Natural killer cell treated with Interleukin-12 subunit alpha and Interleukin-12 subunit beta and Interleukin-15 and Interleukin-18, amount 100 ng/mL, for 72 hours (primary cell): ENCODE results near the gene SEMA3G. TPM values are rescaled to one million over a fixed set of nuclear protein-coding genes. Genes with fewer than 3 reads are reported as not detected.

Source experiments
- ATAC-seq, 2 donors: fragments of 150-1000 bp; cut with Tn5 transposase in 1 of 2; sonication (Bioruptor Pico), chemical (Tn5 transposase) in 1 of 2; 2 replicates each; pipeline ENCODE4 v1.10.0; 2021
- DNase-seq: peaks from one replicate; pipeline ENCODE4 v3.0.0; 2022; ENCODE audit warnings: low spot score
- H3K27ac Mint-ChIP-seq, 2 donors: 1 replicate in 1 of 2; 2 replicates in 1 of 2; pipeline ENCODE4 v1.8.0; 2022; ENCODE audit warnings: mixed read lengths in 2 of 2, mild to moderate bottlenecking in 1 of 2, moderate library complexity in 1 of 2
- H3K27me3 Mint-ChIP-seq, 2 donors: 1 replicate in 1 of 2; 2 replicates in 1 of 2; pipeline ENCODE4 v1.8.0; 2022; ENCODE audit warnings: mixed read lengths in 2 of 2
- H3K36me3 Mint-ChIP-seq: one replicate; pipeline ENCODE4 v1.8.0; 2022; ENCODE audit warnings: mixed read lengths
- H3K4me1 Mint-ChIP-seq, 2 donors: 1 replicate in 1 of 2; 2 replicates in 1 of 2; pipeline ENCODE4 v1.8.0; 2022; ENCODE audit warnings: low read depth in 2 of 2, mixed read lengths in 2 of 2, mild to moderate bottlenecking in 1 of 2
- H3K4me3 Mint-ChIP-seq: one replicate; pipeline ENCODE4 v1.8.0; 2022; ENCODE audit warnings: mixed read lengths
- H3K9me3 Mint-ChIP-seq: 2 replicates; pipeline ENCODE4 v1.8.0; 2022; ENCODE audit warnings: mixed read lengths
- total RNA-seq, 2 donors: library from RNA; stranded (reverse); gene quantifications; one replicate each; pipeline ENCODE4 v1.2.3, GENCODE V29; 2022

SEMA3G gene
- total RNA-seq, result under 1 TPM in 1 of 2 donors, not detected in 1; 0.08 TPM

DNA sequence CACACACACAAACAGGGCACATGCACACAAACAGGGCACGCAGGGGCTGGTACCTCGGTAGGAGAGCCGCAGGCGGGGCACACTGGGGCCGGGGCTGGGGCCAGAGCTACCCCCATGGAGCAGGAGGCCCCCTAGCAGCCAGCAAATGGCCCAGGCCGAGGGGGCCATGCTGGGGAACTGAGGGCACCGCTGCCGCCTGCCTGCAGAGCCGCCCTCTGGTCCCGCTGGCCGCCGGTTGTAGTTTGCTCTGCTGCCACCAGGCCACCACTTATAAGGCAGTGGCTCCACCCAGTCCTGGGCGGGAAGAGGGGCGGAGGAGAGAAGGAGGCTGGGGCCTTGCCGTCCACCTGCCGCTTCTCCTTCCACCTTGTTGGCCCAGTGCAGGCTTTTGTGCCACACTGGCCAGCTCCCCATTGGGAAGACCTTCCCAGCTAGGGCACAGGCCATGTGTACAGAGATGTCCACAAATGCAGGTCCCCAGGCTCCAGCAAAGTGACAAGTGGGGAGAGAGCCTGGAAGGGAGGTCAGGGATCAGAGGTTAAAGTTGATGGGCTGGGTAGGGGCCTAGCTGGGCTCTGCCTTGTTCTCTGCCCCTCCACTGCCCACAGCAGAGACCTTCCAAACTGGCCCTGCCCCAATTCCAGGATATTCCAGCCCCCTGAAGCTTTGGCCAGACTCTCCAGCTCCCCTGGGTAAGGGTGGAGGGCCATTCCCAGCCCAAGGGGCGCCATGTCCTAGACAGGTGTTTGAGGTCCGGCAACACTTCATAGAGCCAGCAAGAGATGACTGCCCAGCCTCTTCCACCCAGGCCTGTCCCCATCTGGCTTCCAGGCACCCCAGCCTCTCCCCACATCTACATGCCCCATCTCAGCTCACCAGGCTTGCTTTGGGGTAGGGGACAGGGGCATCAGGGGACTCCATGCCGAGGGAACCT, at the start of gene SEMA3G:
TSS of gene SEMA3G (minus strand) at position 244 of the 934 bp plus-strand sequence. CDS start at position 168, 76 bp downstream.
- no peaks in the 10 kb centered on the region for H3K27me3 Mint-ChIP-seq
- H3K27ac Mint-ChIP-seq, result no peak within 1 kb of the TSS
- H3K36me3 Mint-ChIP-seq, result no peaks in the 10 kb centered on the region
- H3K4me3 Mint-ChIP-seq, result no peak within 1 kb of the TSS
- no peaks in the 10 kb centered on the region for H3K9me3 Mint-ChIP-seq
- H3K4me1 Mint-ChIP-seq, result peaks cover 5 to 6% of the 10 kb centered on the region in 2 donors
- ATAC-seq (peak; percentile 90), DNase-seq (peak; percentile 76)

DNA sequence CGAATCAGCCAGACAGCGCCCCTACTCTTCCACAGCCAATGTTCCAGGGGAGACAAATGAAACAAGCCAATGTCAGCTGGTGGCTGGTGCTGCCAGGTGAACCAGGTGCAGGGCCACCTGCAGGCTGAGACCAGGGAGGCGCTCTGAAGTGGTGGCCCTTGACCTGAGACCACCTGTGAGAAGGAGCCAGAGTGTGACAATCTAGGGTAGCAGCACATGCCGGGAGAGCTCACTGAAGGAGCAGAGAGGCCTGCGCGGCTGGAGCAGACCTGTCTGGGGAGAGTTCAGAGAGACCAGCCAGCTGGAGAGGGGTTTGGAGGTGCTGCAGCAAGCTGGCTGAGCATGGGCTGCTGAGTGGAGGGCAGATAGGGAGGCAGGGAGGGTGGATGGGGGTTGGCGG, 49.5 kb upstream of the SEMA3G start:
- Mint-ChIP-seq H3K9me3 (no peaks in the 10 kb centered on the region), H3K36me3 (no peaks in the 10 kb centered on the region), H3K27ac (peak overlapping the region in 1 of 2 donors; percentile 53), H3K4me1 (peaks cover 0 to 22% of the 10 kb centered on the region in 2 donors), H3K4me3 (peak overlapping the region; percentile 25), H3K27me3 (no peaks in the 10 kb centered on the region)
- DNase-seq, result no peak
- ATAC-seq, result no peak

DNA sequence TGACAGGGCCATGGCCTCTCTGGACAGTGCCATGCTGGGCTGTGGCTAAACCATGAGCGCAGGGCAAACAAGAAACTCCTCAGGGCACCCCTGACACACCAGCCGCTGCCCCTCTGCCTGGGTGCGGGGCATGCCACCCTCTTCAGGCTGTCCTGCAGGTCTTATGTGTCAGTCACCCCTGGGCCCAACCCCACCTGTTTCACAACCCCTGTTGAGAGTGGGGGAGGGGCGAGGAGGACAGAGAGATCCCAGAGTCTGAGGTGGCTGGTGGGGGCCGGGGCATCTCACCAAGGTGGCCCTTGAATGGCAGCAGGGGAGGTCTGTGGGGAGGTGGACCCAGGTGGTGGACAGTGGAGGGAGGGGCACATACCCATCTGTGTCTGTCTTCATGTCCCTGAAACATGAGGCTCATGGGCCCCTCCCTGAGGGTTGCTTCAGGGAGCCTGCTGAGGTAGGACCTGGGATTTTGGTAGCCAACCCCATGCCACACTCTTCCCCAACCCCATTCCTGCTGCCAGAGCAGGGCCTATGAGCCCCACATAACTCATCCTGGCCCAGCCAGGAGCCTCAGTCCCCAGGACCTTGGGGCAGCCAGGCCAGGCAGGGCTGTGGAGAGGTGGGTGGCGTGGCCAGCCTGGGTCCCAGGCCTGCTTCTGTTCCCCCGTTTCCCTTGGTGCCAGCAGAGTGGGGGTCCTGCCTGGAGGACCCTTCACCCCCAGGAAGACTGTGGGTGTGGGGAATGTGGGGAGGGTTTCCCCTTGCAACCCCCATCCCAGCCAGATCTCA, 48.5 kb upstream of the SEMA3G start:
- peaks cover 0 to 22% of the 10 kb centered on the region in 2 donors for H3K4me1 Mint-ChIP-seq
- ATAC-seq (no peak), DNase-seq (no peak)
- no peaks in the 10 kb centered on the region for H3K27me3 Mint-ChIP-seq
- H3K36me3 Mint-ChIP-seq, result no peaks in the 10 kb centered on the region
- no peak overlapping the region for H3K27ac Mint-ChIP-seq
- H3K4me3 Mint-ChIP-seq, result no peak overlapping the region
- H3K9me3 Mint-ChIP-seq, result no peaks in the 10 kb centered on the region

DNA sequence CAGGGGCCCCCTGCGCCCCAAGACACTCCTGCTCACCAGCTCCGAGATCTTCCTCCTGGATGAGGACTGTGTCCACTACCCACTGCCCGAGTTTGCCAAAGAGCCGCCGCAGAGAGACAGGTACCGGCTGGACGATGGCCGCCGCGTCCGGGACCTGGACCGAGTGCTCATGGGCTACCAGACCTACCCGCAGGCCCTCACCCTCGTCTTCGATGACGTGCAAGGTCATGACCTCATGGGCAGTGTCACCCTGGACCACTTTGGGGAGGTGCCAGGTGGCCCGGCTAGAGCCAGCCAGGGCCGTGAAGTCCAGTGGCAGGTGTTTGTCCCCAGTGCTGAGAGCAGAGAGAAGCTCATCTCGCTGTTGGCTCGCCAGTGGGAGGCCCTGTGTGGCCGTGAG, 47.2 kb upstream of the SEMA3G start:
- Mint-ChIP-seq H3K9me3 (no peaks in the 10 kb centered on the region), H3K27me3 (no peaks in the 10 kb centered on the region), H3K4me1 (peaks cover 0 to 15% of the 10 kb centered on the region in 2 donors), H3K27ac (no peak overlapping the region), H3K4me3 (no peak overlapping the region), H3K36me3 (no peaks in the 10 kb centered on the region)
- ATAC-seq (no peak), DNase-seq (no peak)

DNA sequence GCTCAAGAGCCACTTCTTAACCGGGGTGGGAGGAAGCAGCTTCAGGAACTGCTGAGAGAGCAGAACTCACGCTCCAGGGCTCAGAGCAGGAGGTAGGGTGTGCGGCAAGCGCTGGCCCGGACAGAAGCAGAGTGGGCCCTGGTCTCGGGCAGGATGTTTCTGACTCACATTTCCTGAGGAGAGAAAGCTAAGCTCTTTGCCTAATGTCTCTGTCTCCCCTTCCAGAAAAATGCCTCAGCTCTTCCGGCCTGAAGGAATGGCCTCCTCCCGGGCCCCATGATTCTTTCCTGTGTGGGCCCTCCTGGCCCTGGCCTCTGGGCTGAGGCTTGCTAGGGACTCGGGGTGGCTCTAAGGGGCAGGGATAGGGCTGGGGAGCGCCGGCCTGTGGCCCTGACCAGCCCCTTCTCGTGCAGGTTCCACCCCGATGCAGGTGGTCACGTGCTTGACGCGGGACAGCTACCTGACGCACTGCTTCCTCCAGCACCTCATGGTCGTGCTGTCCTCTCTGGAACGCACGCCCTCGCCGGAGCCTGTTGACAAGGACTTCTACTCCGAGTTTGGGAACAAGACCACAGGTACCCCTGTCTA, 46.1 kb upstream of the SEMA3G start:
- H3K36me3 Mint-ChIP-seq, result no peaks in the 10 kb centered on the region
- no peak for DNase-seq
- no peak overlapping the region for H3K27ac Mint-ChIP-seq
- no peak for ATAC-seq
- H3K9me3 Mint-ChIP-seq, result no peaks in the 10 kb centered on the region
- H3K4me3 Mint-ChIP-seq, result no peak overlapping the region
- H3K27me3 Mint-ChIP-seq, result no peaks in the 10 kb centered on the region
- H3K4me1 Mint-ChIP-seq, result peaks cover 0 to 15% of the 10 kb centered on the region in 2 donors

DNA sequence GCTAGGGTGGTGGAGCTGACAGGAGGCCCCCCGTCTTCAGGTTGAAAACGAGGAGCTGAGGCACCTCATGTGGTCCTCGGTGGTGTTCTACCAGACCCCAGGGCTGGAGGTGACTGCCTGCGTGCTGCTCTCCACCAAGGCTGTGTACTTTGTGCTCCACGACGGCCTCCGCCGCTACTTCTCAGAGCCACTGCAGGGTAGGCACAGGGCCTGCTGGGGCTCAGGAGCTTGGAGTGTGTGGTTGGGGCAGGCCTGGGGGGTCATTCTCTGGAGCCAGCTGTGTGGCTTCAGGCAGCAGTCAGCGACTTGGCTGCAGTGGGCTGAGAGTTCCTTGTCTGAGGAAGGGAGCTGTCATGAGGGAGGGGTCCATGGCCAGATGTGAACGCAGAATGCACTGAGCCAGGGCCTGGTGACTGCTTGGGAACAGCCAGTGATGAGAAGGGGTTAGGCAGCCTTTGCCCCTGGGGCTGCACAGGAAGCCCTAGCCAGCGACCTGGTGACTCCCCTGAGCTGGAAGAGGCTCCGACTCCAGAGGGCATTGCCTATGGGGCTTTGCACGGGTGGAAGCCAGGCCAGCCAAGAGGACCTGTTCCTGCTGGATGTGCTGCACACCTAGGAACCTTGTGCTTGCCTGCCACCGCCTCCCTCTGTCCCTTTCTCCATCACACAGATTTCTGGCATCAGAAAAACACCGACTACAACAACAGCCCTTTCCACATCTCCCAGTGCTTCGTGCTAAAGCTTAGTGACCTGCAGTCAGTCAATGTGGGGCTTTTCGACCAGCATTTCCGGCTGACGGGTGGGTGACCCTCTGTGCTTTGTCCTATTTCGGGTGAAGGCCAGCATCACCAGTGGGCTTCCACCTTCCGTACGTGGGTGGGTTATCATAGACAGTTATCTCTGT, 45.4 kb upstream of the SEMA3G start:
- Mint-ChIP-seq H3K9me3 (no peaks in the 10 kb centered on the region), H3K27ac (no peak overlapping the region), H3K27me3 (no peaks in the 10 kb centered on the region), H3K36me3 (no peaks in the 10 kb centered on the region), H3K4me1 (peaks cover 0 to 18% of the 10 kb centered on the region in 2 donors), H3K4me3 (no peak overlapping the region)
- ATAC-seq (no peak), DNase-seq (no peak)

DNA sequence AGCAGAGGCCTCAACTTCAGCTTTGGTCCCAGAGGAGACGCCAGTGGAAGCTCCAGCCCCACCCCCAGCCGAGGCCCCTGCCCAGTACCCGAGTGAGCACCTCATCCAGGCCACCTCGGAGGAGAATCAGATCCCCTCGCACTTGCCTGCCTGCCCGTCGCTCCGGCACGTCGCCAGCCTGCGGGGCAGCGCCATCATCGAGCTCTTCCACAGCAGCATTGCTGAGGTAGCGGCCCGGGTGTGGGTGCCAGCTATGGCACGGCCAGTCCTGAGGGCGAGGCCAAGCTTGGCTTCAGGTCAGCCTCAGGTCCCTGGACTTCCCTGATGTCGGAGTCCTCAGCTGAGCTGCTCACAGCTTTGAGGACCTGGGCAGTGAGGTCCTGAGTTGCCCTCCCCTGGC, 44.5 kb upstream of the SEMA3G start:
- Mint-ChIP-seq H3K27ac (no peak overlapping the region), H3K27me3 (no peaks in the 10 kb centered on the region), H3K4me1 (peaks cover 0 to 15% of the 10 kb centered on the region in 2 donors), H3K36me3 (no peaks in the 10 kb centered on the region), H3K9me3 (no peaks in the 10 kb centered on the region), H3K4me3 (no peak overlapping the region)
- ATAC-seq, result no peak
- DNase-seq, result no peak

DNA sequence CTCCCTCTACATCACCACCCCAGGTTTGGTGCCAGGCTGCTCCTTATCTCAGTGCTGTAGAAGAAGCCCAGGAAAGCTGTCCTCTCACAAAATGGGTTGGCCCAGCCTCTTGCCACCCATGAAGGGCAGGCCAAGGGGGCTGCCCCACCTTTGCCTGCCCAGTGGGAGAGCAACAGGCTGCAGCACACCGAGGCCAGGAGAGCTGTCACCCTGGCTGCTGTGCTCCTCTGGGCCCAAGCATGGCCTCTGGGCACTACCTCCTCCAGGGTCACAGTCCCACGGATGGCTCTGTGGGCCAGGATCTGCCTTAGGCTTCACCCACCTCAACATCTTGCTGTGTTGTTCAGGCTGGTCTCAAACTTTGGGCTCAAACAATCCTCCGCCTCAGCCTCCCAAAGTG, 43.8 kb upstream of the SEMA3G start:
- DNase-seq (no peak), ATAC-seq (no peak)
- Mint-ChIP-seq H3K27me3 (no peaks in the 10 kb centered on the region), H3K27ac (no peak overlapping the region), H3K4me1 (peaks cover 0 to 12% of the 10 kb centered on the region in 2 donors), H3K36me3 (no peaks in the 10 kb centered on the region), H3K4me3 (no peak overlapping the region), H3K9me3 (no peaks in the 10 kb centered on the region)

DNA sequence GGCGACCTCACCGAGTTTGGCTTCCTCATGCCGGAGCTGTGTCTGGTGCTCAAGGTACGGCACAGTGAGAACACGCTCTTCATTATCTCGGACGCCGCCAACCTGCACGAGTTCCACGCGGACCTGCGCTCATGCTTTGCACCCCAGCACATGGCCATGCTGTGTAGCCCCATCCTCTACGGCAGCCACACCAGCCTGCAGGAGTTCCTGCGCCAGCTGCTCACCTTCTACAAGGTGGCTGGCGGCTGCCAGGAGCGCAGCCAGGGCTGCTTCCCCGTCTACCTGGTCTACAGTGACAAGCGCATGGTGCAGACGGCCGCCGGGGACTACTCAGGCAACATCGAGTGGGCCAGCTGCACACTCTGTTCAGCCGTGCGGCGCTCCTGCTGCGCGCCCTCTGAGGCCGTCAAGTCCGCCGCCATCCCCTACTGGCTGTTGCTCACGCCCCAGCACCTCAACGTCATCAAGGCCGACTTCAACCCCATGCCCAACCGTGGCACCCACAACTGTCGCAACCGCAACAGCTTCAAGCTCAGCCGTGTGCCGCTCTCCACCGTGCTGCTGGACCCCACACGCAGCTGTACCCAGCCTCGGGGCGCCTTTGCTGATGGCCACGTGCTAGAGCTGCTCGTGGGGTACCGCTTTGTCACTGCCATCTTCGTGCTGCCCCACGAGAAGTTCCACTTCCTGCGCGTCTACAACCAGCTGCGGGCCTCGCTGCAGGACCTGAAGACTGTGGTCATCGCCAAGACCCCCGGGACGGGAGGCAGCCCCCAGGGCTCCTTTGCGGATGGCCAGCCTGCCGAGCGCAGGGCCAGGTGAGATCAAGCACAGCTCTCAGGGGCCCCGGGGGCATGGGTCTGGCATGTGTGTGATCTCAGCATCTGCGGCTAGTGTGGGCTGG, 43.1 kb upstream of the SEMA3G start:
- DNase-seq (no peak), ATAC-seq (no peak)
- Mint-ChIP-seq H3K27ac (no peak overlapping the region), H3K9me3 (no peaks in the 10 kb centered on the region), H3K4me1 (peaks cover 0 to 12% of the 10 kb centered on the region in 2 donors), H3K4me3 (no peak overlapping the region), H3K27me3 (no peaks in the 10 kb centered on the region), H3K36me3 (no peaks in the 10 kb centered on the region)

DNA sequence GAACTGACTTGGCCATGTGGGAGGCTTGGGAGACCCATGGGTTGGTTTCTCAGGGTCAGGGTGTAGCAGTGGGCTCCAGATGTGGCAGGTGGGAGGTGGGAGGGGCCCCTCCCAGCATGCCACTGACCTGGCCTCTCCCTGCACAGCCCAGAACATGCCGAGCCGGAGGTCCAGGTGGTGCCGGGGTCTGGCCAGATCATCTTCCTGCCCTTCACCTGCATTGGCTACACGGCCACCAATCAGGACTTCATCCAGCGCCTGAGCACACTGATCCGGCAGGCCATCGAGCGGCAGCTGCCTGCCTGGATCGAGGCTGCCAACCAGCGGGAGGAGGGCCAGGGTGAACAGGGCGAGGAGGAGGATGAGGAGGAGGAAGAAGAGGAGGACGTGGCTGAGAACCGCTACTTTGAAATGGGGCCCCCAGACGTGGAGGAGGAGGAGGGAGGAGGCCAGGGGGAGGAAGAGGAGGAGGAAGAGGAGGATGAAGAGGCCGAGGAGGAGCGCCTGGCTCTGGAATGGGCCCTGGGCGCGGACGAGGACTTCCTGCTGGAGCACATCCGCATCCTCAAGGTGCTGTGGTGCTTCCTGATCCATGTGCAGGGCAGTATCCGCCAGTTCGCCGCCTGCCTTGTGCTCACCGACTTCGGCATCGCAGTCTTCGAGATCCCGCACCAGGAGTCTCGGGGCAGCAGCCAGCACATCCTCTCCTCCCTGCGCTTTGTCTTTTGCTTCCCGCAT, 42.3 kb upstream of the SEMA3G start:
- Mint-ChIP-seq H3K36me3 (no peaks in the 10 kb centered on the region), H3K27ac (no peak overlapping the region), H3K9me3 (no peaks in the 10 kb centered on the region), H3K27me3 (no peaks in the 10 kb centered on the region), H3K4me3 (no peak overlapping the region), H3K4me1 (peaks cover 0 to 7% of the 10 kb centered on the region in 2 donors)
- ATAC-seq (no peak), DNase-seq (no peak)

DNA sequence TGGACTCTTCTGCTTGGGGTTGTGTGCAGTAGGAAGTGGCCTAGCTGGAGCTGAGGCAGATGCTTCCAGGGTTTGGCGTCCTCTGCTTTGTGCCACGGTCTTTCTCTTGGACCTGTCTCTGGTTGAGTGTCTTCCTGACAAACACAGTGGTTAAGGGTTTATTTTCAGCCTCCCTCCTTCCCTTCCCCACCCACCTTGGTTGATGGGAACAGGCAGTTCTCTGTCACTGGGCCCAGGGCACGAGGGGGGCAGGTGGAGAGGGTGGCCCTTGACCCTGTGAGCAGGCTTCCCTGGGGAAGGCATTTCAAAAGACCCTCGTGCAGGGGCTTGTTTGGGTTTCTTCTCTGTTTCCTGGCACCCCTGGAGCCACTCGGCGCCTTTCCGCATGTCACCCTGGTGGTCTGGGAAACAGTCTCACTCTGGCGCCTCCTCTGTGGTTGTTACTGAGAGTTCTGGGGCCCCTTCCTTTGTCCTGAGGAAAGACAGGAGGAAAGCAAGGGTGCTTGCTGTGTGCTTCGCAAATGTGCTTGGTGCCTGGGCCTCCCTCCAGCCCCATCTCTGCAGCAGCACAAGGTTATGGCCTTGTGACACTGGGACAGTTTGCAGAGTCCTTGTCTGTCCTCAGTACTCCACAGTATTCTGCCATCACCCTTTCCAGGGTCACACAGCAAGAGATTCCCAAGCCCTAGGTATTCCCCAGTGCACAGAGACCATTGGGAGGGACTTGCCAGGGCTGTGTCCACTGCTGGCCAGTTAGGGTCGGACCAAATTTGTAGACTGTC, 40.0 kb upstream of the SEMA3G start:
- H3K9me3 Mint-ChIP-seq, result no peaks in the 10 kb centered on the region
- peak overlapping the region in 1 of 2 donors; percentile 29 for H3K27ac Mint-ChIP-seq
- ATAC-seq (no peak), DNase-seq (no peak)
- no peaks in the 10 kb centered on the region for H3K27me3 Mint-ChIP-seq
- peaks cover 0 to 4% of the 10 kb centered on the region in 2 donors for H3K4me1 Mint-ChIP-seq
- H3K36me3 Mint-ChIP-seq, result no peaks in the 10 kb centered on the region
- no peak overlapping the region for H3K4me3 Mint-ChIP-seq
